Activated T-helper 1 cell treated with anti-CD3 and anti-CD28 coated beads, Interleukin-12 subunit alpha, Interleukin-12 subunit beta, Interleukin-2, Interleukin-4 antibody, amounts not matched to agents 30 ng/mL and 10 ng/mL and 1 ng/mL, durations not matched to agents 14 hours and 24 hours and 36 hours (primary cell): Measurements from ENCODE around the gene IL1RL2. TPM values are rescaled to one million over a fixed set of nuclear protein-coding genes. Genes with fewer than 3 reads are reported as not detected.

ENCODE experiments used
- DNase-seq: peaks from one replicate; pipeline ENCODE4 v3.0.0; 2021; ENCODE audit warnings: low spot score
- H3K27ac Mint-ChIP-seq: one replicate; pipeline ENCODE4 v1.8.0; 2021; ENCODE audit warnings: mild to moderate bottlenecking, mixed read lengths
- H3K27me3 Mint-ChIP-seq: one replicate; pipeline ENCODE4 v1.8.0; 2022; ENCODE audit warnings: mild to moderate bottlenecking, moderate library complexity, mixed read lengths; ENCODE audit not compliant: insufficient read depth
- H3K36me3 Mint-ChIP-seq: one replicate; pipeline ENCODE4 v1.8.0; 2021; ENCODE audit warnings: low read depth, mixed read lengths
- H3K4me1 Mint-ChIP-seq: one replicate; pipeline ENCODE4 v1.8.0; 2021; ENCODE audit warnings: low read depth, mixed read lengths
- H3K4me3 Mint-ChIP-seq: one replicate; pipeline ENCODE4 v1.8.0; 2021; ENCODE audit warnings: mild to moderate bottlenecking, moderate library complexity, mixed read lengths
- H3K9me3 Mint-ChIP-seq: one replicate; pipeline ENCODE4 v1.8.0; 2021; ENCODE audit warnings: mixed read lengths
- intact Hi-C: fragments of 100-400 bp; cut with micrococcal nuclease; formaldehyde crosslinking; loops from one replicate; pipeline ENCODE4 v1.15.1; 2024
- total RNA-seq: library from RNA; stranded (reverse); gene quantifications from 2 replicates; pipeline ENCODE4 v1.2.3, GENCODE V29; 2022

The IL1RL2 gene
- total RNA-seq, 1 donor from 2014 or later: 0.16 TPM

- Mint-ChIP-seq H3K4me3 (no peak overlapping the region), H3K36me3 (peaks cover 2% of the 10 kb centered on the region), H3K4me1 (peaks cover 55% of the 10 kb centered on the region), H3K27me3 (peaks cover 2% of the 10 kb centered on the region), H3K27ac (peak overlapping the region; percentile 36), H3K9me3 (peaks cover 15% of the 10 kb centered on the region)
- DNase-seq: no peak
- intact Hi-C loops: no loop called here
Observed at GRCh38 chr2:102224824-102225739, 38.3 kb downstream of the IL1RL2 start.

- Mint-ChIP-seq H3K9me3 (peaks cover 15% of the 10 kb centered on the region), H3K27me3 (no peaks in the 10 kb centered on the region), H3K4me3 (no peak overlapping the region), H3K4me1 (peaks cover 65% of the 10 kb centered on the region), H3K36me3 (peaks cover 8% of the 10 kb centered on the region), H3K27ac (peak overlapping the region; percentile 83)
- DNase-seq: no peak
- intact Hi-C loops: no loop called here
Observed at GRCh38 chr2:102226171-102226570, 39.3 kb downstream of the IL1RL2 start.

GRCh38 chr2:102226612-102227391, 40.0 kb downstream of the IL1RL2 start:
- H3K27me3 Mint-ChIP-seq: no peaks in the 10 kb centered on the region
- peak overlapping the region; percentile 53 for H3K4me3 Mint-ChIP-seq
- DNase-seq: no peak
- peaks cover 65% of the 10 kb centered on the region for H3K4me1 Mint-ChIP-seq
- peaks cover 8% of the 10 kb centered on the region for H3K36me3 Mint-ChIP-seq
- H3K27ac Mint-ChIP-seq: peak overlapping the region; percentile 83
- H3K9me3 Mint-ChIP-seq: peaks cover 15% of the 10 kb centered on the region
- intact Hi-C loops: no loop called here

GRCh38 chr2:102229141-102229769, 42.4 kb downstream of the IL1RL2 start:
- H3K4me3 Mint-ChIP-seq: no peak overlapping the region
- peaks cover 6% of the 10 kb centered on the region for H3K36me3 Mint-ChIP-seq
- no peaks in the 10 kb centered on the region for H3K27me3 Mint-ChIP-seq
- H3K4me1 Mint-ChIP-seq: peaks cover 65% of the 10 kb centered on the region
- DNase-seq: no peak
- intact Hi-C loops: no loop called here
- H3K27ac Mint-ChIP-seq: peak overlapping the region; percentile 11
- peaks cover 6% of the 10 kb centered on the region for H3K9me3 Mint-ChIP-seq

- H3K36me3 Mint-ChIP-seq: peaks cover 6% of the 10 kb centered on the region
- no peaks in the 10 kb centered on the region for H3K27me3 Mint-ChIP-seq
- no peak overlapping the region for H3K27ac Mint-ChIP-seq
- H3K9me3 Mint-ChIP-seq: no peaks in the 10 kb centered on the region
- peaks cover 69% of the 10 kb centered on the region for H3K4me1 Mint-ChIP-seq
- intact Hi-C loops: no loop called here
- no peak for DNase-seq
- H3K4me3 Mint-ChIP-seq: no peak overlapping the region
Observed at GRCh38 chr2:102230410-102230909, 43.6 kb downstream of the IL1RL2 start.

GRCh38 chr2:102233132-102233884, 46.5 kb downstream of the IL1RL2 start:
- Mint-ChIP-seq H3K4me3 (no peak overlapping the region), H3K27ac (no peak overlapping the region), H3K4me1 (peaks cover 59% of the 10 kb centered on the region), H3K36me3 (peaks cover 6% of the 10 kb centered on the region), H3K9me3 (no peaks in the 10 kb centered on the region), H3K27me3 (no peaks in the 10 kb centered on the region)
- DNase-seq: no peak
- intact Hi-C loops: no loop called here

- Mint-ChIP-seq H3K36me3 (peaks cover 6% of the 10 kb centered on the region), H3K4me1 (peaks cover 54% of the 10 kb centered on the region), H3K9me3 (no peaks in the 10 kb centered on the region), H3K27ac (no peak overlapping the region), H3K4me3 (no peak overlapping the region), H3K27me3 (no peaks in the 10 kb centered on the region)
- no peak for DNase-seq
- intact Hi-C loops: loop anchor here (1.0 to 2.0 kb wide), 3 partner anchors 172 to 215 kb away; no protein-coding TSS in a partner anchor
Observed at GRCh38 chr2:102235042-102235473, 48.2 kb downstream of the IL1RL2 start.

- no peaks in the 10 kb centered on the region for H3K27me3 Mint-ChIP-seq
- H3K4me1 Mint-ChIP-seq: peaks cover 53% of the 10 kb centered on the region
- H3K36me3 Mint-ChIP-seq: peaks cover 6% of the 10 kb centered on the region
- DNase-seq: no peak
- H3K4me3 Mint-ChIP-seq: no peak overlapping the region
- H3K9me3 Mint-ChIP-seq: no peaks in the 10 kb centered on the region
- intact Hi-C loops: loop anchor here (1.0 to 2.0 kb wide), 3 partner anchors 173 to 215 kb away; no protein-coding TSS in a partner anchor
- no peak overlapping the region for H3K27ac Mint-ChIP-seq
Observed at GRCh38 chr2:102235491-102235890, 48.7 kb downstream of the IL1RL2 start.

- Mint-ChIP-seq H3K27me3 (no peaks in the 10 kb centered on the region), H3K27ac (no peak overlapping the region), H3K4me1 (peaks cover 54% of the 10 kb centered on the region), H3K9me3 (no peaks in the 10 kb centered on the region), H3K36me3 (no peaks in the 10 kb centered on the region), H3K4me3 (no peak overlapping the region)
- DNase-seq: no peak
- intact Hi-C loops: no loop called here
Observed at GRCh38 chr2:102236132-102236531, 49.3 kb downstream of the IL1RL2 start.

GRCh38 chr2:102237176-102237575, 50.4 kb downstream of the IL1RL2 start:
- no peak overlapping the region for H3K27ac Mint-ChIP-seq
- H3K4me3 Mint-ChIP-seq: no peak overlapping the region
- no peaks in the 10 kb centered on the region for H3K9me3 Mint-ChIP-seq
- intact Hi-C loops: no loop called here
- DNase-seq: no peak
- H3K27me3 Mint-ChIP-seq: no peaks in the 10 kb centered on the region
- peaks cover 58% of the 10 kb centered on the region for H3K4me1 Mint-ChIP-seq
- H3K36me3 Mint-ChIP-seq: no peaks in the 10 kb centered on the region

- Mint-ChIP-seq H3K4me3 (no peak overlapping the region), H3K9me3 (no peaks in the 10 kb centered on the region), H3K36me3 (no peaks in the 10 kb centered on the region), H3K27ac (peak overlapping the region; percentile 31), H3K27me3 (no peaks in the 10 kb centered on the region), H3K4me1 (peaks cover 58% of the 10 kb centered on the region)
- DNase-seq: no peak
- intact Hi-C loops: no loop called here
Observed at GRCh38 chr2:102238039-102238756, 51.4 kb downstream of the IL1RL2 start.
